Measurements from ENCODE around the gene DST. TPM values are rescaled to one million over a fixed set of nuclear protein-coding genes. Genes with fewer than 3 reads are reported as not detected.

DST gene
- total and polyA plus RNA-seq, 11 donors: 107 to 607 (median 366) TPM

DNA sequence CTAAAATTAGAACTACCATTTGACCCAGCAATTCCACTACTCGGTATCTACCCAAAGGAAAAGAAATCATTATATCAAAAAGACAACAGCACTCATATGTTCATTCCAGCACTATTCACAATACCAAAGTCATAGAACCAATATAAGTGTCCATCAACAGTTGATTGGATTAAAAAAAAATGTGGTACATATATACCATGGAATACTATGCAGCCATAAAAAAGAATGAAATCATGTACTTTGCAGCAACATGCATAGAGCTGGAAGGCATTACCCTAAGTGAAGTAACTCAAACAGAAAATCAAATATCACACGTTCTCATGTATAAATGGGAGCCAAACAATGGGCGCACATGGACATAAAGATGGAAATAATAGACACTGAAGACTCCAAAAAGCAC is 163.3 kb downstream of the DST start:
- no peak overlapping the region for H3K27ac ChIP-seq
- H3K27me3 ChIP-seq: no peaks in the 10 kb centered on the region
- no peak overlapping the region for H3K4me3 ChIP-seq
- ATAC-seq (no peak), DNase-seq (no peak)
- intact Hi-C loops (cut with DNase I): loop anchor here in 5 of 10 donors (5.0 to 10.0 kb wide), 5 partner anchors 55 to 115 kb away; no protein-coding TSS in a partner anchor
- 93 to 98% (median 98%) methylated on average over 3 of the region's 3 CpGs for WGBS, 4 donors
- H3K36me3 ChIP-seq: peaks cover 0 to 100% (median 68%) of the 10 kb centered on the region in 9 donors
- TF ChIP-seq, protein P1, sequence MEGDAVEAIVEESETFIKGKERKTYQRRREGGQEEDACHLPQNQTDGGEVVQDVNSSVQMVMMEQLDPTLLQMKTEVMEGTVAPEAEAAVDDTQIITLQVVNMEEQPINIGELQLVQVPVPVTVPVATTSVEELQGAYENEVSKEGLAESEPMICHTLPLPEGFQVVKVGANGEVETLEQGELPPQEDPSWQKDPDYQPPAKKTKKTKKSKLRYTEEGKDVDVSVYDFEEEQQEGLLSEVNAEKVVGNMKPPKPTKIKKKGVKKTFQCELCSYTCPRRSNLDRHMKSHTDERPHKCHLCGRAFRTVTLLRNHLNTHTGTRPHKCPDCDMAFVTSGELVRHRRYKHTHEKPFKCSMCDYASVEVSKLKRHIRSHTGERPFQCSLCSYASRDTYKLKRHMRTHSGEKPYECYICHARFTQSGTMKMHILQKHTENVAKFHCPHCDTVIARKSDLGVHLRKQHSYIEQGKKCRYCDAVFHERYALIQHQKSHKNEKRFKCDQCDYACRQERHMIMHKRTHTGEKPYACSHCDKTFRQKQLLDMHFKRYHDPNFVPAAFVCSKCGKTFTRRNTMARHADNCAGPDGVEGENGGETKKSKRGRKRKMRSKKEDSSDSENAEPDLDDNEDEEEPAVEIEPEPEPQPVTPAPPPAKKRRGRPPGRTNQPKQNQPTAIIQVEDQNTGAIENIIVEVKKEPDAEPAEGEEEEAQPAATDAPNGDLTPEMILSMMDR (IDR thresholded peaks at IDR 0.05): no peak
- TF ChIP-seq POLR2A (IDR thresholded peaks at IDR 0.05): no peak
- H3K9me3 ChIP-seq: peaks cover 0 to 9% (median 0%) of the 10 kb centered on the region in 12 donors
- peaks cover 0 to 26% (median 15%) of the 10 kb centered on the region in 12 donors for H3K4me1 ChIP-seq

DNA sequence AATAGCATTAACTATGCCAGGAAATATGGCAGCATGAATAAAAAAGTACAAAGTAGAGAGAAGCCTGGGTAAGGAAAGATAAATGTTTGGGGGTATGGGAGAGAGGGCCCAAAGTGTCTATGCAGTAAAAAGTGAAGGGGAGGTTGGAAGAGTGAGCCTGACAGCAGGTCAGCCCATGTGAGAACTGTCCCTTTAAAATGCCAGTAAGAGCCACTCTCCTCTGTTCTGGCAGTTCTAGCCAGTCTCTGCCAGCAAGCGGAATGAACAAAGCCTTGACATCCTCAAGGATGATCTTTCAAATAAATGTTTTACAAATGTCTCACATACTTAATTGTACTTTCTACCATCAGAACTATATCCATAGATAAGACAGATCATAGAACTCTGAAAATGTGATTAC is 164.5 kb downstream of the DST start:
- no peak for TF ChIP-seq POLR2A (IDR thresholded peaks at IDR 0.05)
- TF ChIP-seq, protein P1 (IDR thresholded peaks at IDR 0.05): no peak
- DNase-seq (no peak), ATAC-seq (peak in 3 of 4 donors; percentile 46 to 52 (median 50))
- Histone ChIP-seq H3K27me3 (no peaks in the 10 kb centered on the region), H3K9me3 (peaks cover 0 to 9% (median 0%) of the 10 kb centered on the region in 12 donors), H3K27ac (no peak overlapping the region), H3K36me3 (peaks cover 0 to 100% (median 80%) of the 10 kb centered on the region in 9 donors), H3K4me3 (no peak overlapping the region), H3K4me1 (peaks cover 0 to 26% (median 15%) of the 10 kb centered on the region in 12 donors)
- WGBS, 4 donors: 51 to 59% (median 57%) methylated on average over 1 of the region's 1 CpG
- intact Hi-C loops (cut with DNase I): loop anchor here in 5 of 10 donors (5.0 to 10.0 kb wide), 5 partner anchors 57 to 113 kb away; no protein-coding TSS in a partner anchor

DNA sequence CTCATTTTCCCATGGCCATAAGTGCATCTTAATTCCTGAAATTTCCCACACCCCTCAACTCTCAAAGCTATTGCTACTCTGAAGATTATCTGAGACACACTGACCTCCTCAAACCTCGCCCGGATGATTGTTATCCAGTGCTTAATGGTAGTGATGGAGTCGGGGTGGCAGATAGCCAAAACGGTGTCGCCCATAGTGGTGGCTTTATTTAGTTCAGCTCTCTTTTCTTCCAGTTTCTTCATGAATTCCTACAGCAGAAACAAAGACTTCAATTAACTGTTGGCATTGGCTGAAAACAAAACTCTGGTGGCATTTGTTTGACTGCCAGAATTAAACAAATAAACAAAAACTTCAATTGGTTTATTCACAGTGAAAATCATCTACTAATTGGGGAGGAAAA is 165.4 kb downstream of the DST start:
- no peak for TF ChIP-seq POLR2A (IDR thresholded peaks at IDR 0.05)
- 64 to 72% (median 68%) methylated on average over 5 of the region's 5 CpGs for WGBS, 4 donors
- no peaks in the 10 kb centered on the region for H3K27me3 ChIP-seq
- ATAC-seq (no peak), DNase-seq (no peak)
- intact Hi-C loops (cut with DNase I): loop anchor here in 5 of 10 donors (5.0 to 10.0 kb wide), 5 partner anchors 58 to 112 kb away; no protein-coding TSS in a partner anchor
- no peak overlapping the region for H3K4me3 ChIP-seq
- H3K4me1 ChIP-seq: peaks cover 0 to 26% (median 15%) of the 10 kb centered on the region in 12 donors
- no peak overlapping the region for H3K27ac ChIP-seq
- H3K9me3 ChIP-seq: peaks cover 0 to 9% (median 0%) of the 10 kb centered on the region in 12 donors
- peaks cover 0 to 100% (median 82%) of the 10 kb centered on the region in 9 donors for H3K36me3 ChIP-seq

DNA sequence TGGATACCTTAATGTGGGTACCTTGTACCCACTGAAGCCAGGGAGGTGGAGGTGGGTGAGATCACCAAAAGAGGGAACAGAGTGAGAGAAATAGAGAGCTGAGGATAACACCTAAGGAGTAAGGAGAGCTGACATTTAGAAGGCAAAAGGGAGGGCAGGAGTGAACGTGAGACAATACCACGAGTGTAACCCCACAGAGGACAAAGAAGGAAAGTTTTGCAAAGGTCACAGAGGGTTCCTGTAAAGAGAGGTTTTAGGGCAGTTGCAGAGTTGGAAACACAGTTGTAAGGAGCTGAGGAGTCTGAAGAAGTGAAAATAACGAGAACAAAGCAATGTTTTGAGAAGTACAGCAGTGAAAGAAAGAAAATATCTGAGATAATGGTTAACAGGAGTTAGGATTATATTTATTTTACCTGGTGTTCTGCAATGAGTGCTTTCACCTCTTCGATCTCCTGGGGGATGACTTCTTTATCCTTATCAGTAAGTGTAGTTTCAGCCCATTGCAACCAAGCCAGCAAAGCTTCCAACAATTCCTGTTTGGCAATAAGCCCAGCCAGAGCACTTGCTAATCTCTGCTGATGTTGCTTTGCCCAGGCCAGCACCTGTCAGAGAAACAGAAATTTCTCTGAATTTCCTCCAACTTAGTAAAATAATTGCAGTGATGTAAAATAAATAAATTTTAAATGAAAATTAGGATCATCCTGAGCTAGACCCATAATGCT is 166.8 kb downstream of the DST start:
- ATAC-seq: peak; percentile 73 to 89 (median 86)
- WGBS, 4 donors: 18 to 28% (median 21%) methylated on average over 4 of the region's 4 CpGs

More for the DNA sequence above, 166.8 kb downstream of the DST start:
- intact Hi-C loops (cut with DNase I): loop anchor here in 5 of 10 donors (5.0 to 10.0 kb wide), 5 partner anchors 59 to 111 kb away; no protein-coding TSS in a partner anchor
- H3K4me3 ChIP-seq: no peak overlapping the region
- H3K27ac ChIP-seq: peak overlapping the region in 4 of 12 donors; percentile 20 to 26 (median 22)
- no peaks in the 10 kb centered on the region for H3K27me3 ChIP-seq
- peaks cover 0 to 26% (median 15%) of the 10 kb centered on the region in 12 donors for H3K4me1 ChIP-seq
- H3K36me3 ChIP-seq: peaks cover 0 to 100% (median 83%) of the 10 kb centered on the region in 9 donors
- no peak for TF ChIP-seq POLR2A (IDR thresholded peaks at IDR 0.05)
- TF ChIP-seq, protein P1 (IDR thresholded peaks at IDR 0.05): no peak
- DNase-seq: peak in 4 of 5 donors; percentile 43 to 68 (median 52)
- H3K9me3 ChIP-seq: peaks cover 0 to 9% (median 0%) of the 10 kb centered on the region in 12 donors

Measured in heart left ventricle (tissue), 16 donors.